Hypothalamus (tissue), 51 donors: ENCODE results near the gene DNASE1L1.

Experiments
- DNase-seq, 51 donors: peaks; one replicate each; lab custom pipeline; 2025; lab: John Stamatoyannopoulos, UW

Gene DNASE1L1, protein sequence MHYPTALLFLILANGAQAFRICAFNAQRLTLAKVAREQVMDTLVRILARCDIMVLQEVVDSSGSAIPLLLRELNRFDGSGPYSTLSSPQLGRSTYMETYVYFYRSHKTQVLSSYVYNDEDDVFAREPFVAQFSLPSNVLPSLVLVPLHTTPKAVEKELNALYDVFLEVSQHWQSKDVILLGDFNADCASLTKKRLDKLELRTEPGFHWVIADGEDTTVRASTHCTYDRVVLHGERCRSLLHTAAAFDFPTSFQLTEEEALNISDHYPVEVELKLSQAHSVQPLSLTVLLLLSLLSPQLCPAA

DNA sequence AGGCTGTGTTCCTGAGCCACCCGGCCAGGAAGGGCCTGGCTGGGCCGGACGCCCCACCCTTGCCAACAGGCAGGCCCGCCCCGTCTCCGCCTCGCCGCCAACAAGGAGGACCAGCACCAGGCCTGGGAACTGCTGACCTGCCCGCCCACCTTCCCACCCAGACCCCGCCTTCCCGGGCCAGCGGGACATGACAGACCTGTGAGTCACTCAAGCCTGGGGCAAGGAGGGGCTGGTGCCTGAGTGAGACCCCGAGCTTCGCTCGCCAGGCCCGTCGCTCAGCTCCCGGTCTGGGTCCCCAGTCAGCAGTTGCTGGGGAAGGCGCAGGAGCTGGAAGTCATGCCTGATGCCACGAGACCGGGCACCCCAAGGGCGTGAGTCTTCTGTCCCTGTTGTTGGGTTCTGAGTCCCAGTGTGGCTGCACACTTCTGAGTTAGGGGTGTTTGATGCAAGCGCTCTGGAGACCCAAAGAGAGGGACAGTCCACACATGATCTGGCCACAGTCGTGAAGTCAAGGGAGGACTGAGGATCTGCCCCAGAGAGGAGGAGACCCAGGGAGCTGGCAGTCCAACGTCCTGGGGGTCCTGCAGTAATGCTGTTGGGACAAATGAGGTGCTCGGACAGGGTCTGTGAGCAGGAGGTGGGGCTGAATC lies at the start of gene DNASE1L1:
Gene DNASE1L1, minus strand, starts transcription at position 33 of the 650 bp plus-strand sequence. CDS start 3,686 bp downstream, outside the sequence.
- peak in 16 of 51 donors; percentile 2 to 38 (median 14) for DNase-seq

DNA sequence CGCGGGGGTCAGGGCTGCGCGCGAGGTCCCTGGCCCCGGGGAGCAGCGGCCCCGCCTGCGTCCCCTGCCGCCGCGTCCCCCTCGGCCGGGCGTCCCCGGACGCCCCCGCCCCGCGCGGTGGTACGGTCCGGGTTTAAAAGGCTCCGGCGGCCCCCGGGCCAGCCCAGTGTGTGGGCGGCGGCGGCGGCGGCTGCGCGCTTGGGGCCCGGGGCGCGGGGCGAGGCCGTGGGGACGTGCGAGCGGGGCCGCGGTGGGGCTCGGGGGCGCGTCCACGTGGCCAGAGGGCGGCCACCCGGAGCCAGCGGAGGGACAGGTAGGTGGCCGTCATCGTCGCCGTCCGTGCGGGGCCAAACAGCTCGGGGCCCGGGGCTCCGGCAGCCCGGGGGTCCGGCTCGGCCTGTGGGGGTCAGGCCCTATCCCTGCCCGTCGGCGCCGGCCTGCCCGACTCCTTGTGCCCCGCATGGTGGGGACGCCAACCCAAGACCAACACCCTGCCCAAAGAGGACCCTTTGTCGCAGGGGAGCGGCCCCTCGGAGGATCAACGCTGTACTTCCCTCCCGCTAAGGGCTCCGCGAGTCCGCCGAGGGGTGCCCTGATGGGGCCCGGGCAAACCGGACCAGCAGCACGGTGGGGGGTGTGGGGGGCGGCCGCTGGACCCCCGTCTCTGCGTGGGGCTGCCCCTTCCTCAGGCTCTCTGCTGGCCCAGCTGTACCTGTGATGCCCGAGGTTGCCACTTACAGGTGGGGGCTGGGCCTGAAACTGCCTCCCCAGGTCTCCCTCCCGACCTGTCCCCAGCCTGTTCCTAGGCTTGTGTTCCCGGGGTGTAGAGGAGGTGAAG lies 49.3 kb upstream of the DNASE1L1 start, which contains the start of gene PLXNA3:
Gene PLXNA3, plus strand, starts transcription at position 166 of the 838 bp plus-strand sequence. CDS start 1,903 bp downstream, outside the sequence.
- DNase-seq, result peak in 33 of 51 donors; percentile 1 to 68 (median 21)

DNA sequence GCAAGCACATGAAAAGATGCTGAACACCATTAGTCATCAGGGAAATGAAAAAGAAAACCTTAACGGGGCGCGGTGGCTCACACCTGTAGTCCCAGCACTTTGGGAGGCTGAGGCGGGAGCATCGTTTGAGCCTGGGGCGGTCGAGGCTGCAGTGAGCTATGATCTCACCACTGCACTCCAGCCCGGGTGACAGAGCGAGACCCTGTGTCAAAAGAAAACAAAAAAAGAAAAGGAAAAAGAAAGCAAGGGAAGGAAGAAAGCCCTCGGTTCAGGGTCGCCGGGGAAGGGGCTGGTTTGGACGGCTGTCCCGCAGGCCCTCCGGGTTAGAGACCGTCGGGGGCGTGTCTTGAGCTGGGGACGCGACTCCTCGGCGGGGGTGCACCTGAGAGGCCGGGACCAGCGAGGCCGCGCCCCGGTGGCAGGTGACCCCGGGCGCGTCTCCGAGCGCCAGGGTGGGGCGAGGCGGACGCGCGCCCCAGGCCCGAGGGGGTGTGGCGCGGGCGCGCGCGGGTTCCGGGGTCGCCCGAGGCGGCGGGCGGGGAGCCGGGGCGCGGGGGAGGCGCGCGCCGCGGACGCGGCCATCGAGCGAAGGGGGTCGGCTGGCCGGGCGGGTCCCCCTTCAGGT lies 48.5 kb upstream of the DNASE1L1 start:
- DNase-seq, result peak in 15 of 51 donors; percentile 10 to 66 (median 31)

DNA sequence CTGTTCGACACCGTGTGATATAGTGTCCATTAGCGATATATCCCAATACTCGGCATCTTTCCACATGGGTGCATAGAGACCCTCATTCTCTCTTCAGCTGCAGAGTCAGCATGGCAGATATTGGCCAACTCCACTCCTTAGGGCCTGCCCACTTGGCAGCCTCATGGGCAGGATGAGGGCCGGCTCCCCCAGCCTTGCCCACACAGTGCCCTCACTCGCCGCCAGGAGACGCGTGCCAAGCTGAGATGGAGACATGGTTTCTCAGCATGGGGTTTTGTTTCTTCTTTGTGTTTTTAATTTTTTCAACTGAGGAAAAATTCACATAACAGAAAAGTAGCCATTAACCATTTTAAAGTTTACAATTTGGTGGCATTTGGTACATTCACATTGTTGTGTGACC lies 43.8 kb upstream of the DNASE1L1 start:
- DNase-seq, result peak in 16 of 51 donors; percentile 1 to 39 (median 12)

DNA sequence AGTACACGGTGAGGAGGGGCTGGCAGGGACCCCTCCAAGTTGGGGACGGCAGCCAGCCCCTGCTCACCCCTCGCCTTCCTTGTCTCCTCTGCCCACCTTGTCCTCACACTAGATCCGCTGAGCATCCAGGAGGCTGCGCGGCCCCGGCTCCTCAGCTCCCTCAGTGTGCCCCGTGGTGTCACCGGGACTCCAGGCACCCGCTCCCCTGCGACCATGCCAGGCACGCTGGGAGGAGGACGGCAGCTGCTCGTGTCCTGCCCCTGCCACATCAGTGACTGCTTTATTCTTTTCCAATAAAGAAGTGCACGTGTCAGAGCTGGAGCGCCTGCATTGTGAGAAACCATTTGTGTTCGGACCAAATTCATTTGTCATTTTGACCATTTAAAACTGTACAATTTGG lies 41.3 kb upstream of the DNASE1L1 start:
- DNase-seq, result peak in 15 of 51 donors; percentile 2 to 38 (median 9)

DNA sequence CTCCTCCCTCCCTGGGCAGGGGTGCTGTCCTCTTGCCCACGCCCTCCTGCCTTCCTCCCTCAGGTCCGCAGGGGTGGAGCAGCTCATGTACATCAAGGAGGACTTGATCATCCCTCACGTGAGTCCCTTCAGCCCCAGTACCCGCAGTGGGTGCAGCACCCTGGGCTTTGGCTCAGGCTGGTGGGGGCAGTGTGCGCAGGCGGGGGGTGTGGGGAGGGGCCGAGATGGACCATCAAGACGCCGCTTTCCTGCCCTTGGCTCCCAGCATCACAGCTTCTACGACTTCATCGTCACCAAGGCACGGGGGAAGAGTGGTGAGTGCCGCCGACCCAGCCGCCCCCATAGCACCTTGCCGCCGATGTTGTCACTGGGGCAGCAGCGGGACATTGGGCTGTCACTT lies 40.6 kb upstream of the DNASE1L1 start:
- DNase-seq, result no peak

DNA sequence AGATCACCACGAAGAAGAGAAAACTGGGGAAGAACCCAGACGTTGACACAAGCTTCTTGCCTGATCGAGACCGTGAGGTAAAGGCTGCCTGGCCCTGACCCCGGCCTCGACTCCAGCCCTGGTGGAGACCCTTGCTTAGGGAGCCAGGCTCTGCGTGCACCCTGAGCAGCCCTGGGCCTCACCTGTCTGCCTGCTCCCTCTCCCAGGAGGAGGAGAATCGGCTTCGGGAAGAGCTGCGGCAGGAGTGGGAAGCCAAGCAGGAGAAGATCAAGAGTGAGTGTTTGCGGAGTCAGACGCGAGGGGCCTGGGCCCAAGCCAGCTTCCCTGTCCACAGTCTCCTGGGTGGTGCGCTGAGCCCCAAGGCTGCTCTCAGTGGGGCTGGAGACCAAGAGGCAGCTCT lies 39.4 kb upstream of the DNASE1L1 start:
- DNase-seq, result no peak

DNA sequence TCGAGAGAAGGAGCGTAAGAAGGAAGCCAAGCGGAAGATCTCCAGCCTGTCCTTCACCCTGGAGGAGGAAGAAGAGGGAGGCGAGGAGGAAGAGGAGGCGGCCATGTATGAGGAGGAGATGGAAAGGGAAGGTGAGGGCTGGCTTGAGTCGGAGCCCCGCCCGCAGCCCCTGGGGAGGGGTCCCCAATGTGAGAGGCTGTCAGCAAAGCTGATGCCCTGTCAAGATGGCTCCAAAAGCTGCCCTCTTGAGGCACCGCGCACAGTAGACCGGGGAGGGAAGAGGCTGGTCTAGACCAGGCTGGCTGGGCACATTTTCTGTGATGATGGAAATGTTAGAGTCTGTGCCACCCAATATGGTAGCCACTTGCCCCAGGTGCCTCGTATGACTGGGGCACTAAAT lies 37.4 kb upstream of the DNASE1L1 start:
- no peak for DNase-seq

DNA sequence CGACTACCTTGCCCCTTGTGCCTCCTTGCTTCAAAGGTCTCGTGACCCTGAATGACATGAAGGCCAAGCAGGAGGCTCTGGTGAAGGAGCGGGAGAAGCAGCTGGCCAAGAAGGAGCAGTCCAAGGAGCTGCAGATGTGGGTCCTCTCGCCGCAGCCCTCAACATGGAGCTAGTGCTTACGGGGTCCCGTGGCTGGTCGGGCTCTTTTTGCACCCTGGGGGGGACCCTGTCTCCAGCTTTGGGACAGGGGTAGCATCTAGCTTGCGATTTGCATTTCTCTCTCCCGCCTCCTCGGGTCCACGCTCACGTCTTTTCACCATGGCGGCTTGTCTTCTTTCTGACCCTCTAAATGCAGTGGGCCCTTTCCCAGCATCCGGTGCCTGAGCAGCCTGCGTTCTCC lies 36.7 kb upstream of the DNASE1L1 start:
- no peak for DNase-seq

DNA sequence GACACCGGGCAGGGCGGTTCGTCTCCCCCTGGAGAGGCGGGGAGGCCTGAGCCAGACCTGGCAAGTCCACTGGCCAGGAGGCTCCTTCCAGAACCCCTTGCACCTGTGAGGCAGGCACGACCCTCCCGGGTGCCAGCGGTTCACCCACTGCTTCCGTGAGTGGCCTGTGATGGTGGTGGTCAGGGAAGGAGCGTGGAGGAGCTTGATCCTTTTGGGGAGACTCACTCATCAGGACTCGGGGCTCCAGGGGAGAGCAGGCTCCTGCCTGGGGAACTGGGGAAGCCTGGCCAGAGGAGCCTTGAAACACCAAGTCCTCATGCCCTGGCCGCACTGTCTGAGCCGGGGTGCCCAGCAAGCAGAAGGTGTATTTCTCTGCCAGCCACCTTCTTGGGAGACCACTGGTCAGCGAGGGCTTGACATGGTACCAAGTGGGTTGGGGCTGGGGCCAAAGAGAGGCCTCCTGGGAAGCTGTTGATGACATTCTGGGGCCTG lies 35.7 kb upstream of the DNASE1L1 start:
- DNase-seq, result no peak

DNA sequence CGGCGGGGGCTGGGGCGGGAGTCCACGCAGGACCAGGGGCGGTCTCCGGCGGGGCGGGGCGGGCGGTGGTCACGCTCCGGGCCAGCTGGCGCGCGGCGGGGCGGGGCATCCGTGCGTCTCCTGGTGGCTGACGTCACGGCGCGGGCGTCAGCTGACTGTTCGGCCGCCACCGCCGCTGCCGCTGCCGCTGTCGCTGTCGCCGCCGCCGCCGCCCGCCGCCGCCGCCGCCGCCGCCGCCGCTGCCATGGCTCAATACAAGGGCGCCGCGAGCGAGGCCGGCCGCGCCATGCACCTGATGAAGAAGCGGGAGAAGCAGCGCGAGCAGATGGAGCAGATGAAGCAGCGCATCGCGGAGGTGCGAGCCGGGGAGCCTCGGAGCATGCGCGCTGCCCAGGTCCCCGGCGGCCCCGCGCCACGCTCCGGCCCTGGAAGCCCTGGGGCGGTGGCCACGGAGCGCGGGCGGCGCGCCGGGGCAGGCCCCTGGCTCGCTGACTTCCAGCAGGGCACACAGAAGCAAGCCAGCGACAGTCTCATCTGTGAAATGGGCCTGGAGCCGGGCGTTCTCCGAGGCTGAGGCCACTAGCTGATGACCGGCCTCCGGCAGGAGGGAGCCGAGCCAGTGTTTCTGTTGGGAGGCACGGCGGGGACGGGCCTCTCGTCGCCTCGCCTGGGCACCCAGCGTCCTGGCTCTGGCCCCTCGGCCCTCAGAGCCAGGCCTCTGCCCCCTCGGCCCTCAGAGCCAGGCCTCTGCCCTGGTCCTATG lies 35.1 kb upstream of the DNASE1L1 start, which contains the start of gene FAM50A:
Gene FAM50A, plus strand, starts transcription at position 150 of the 763 bp plus-strand sequence. Its CDS starts 95 bp downstream, at position 245.
- peak in 47 of 51 donors; percentile 11 to 84 (median 57) for DNase-seq

DNA sequence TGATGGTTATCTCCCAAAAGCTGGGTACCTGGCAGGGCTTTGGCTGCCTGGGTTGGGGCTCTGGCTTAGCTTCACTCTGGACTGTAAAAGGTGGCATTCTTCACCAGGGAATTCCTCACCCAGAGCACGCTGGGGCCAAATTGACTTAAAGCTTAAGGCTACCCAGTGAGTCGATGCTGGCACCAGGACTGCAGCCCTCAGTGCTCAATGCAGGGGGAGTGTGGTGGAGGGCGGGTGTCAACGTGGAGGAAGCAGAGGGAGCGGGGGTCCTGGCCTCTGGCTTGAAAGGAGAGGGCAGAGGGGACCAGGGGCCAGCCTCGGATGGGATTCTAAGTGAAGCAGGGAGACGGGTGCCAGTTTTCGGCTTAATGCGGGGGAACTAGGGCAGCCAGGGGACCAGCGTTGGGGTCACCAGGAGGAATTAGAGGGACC lies 34.4 kb upstream of the DNASE1L1 start:
- DNase-seq, result peak in 2 of 51 donors; percentile 19 to 23

DNA sequence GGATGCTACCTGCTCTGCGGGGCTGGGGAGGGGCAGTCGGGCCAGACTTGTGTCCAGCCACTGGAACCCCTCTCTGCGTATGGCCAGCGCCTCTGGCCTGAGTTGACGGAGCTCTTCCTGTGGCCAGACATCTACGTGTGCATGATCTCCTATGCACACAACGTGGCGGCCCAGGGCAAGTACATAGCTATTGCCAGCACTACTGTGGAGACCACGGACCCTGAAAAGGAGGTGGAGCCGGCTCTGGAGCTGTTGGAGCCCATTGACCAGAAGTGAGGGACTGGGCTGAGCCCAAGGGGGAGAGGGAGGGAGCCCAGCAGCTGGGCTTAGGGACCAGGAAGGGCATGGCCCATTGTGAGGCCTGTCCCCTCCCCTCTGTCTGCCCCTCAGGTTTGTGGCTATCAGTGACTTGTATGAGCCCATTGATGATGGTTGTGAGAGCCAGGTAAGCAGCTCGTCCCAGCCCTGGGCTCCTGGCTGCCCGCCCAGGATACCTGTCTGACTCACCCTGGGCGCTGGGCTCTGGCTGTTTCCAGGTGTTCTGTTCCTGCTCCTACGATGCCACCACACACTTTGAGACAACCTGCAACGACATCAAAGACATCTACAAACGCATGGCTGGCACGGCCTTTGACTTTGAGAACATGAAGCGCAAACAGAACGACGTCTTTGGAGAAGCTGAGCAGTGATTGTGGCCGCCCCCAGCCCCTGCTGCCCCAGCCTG lies 33.1 kb upstream of the DNASE1L1 start:
- no peak for DNase-seq

DNA sequence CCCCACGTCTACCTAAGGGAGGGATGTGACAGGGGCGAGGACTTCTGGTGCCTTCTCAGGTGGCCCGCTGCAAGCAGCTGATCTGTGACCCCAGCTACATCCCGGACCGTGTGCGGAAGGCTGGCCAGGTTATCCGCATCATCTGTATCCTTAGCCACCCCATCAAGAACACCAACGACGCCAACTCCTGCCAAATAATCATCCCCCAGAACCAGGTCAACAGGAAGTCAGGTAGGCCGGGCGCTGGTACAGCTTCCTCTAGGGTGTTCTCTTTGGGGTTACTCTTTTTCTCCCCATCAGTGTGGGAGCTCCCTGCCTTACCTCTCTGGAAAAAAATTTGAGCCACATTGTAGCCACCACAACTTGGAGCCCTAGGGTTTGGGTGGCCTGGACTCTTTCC lies 32.5 kb upstream of the DNASE1L1 start:
- DNase-seq, result no peak

DNA sequence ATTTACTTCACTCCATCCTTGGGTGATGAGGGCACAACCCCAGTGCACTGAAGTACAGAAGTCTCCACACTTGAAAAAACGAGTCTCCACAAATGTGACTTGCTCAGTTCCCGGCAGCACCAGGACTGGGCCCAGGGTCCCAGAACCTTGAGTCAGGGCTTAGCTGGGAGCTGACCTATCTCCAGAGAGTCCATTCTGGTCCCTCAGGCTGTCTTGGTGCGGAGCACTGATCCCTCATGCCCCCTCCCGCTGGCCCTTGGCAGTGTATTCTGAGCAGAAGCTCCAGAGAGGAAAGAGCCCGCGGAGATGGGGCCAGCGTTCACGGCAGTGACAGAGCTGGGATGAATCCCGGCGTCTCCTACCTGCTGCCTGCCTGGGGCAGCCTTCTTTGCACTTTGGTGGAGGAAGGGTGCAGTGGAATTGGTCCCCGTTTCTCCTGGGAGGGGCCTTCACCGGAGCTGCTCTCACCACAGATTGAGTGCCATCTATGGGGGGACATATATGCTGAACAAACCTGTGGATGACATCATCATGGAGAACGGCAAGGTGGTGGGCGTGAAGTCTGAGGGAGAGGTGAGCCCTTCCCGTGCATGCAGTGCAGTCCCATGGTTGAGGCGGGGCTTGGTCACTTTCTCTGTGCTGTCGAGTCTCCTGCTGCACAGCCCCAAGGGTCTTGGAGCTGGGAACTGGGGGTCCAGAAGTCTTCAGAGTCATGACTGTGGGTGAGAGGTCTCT lies 31.7 kb upstream of the DNASE1L1 start:
- no peak for DNase-seq

DNA sequence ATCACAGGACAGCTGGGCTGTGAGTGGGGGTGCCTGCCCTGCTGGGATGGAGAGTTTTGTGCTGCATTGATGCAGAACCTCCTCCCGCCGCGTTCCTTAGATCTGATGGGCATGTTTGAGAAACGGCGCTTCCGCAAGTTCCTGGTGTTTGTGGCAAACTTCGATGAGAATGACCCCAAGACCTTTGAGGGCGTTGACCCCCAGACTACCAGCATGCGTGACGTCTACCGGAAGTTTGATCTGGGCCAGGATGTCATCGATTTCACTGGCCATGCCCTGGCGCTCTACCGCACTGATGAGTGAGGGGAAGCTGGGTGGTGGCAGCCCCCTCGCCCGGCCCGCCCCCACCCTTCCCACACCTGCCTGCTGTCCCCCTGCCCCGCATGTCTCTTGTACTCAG lies 30.8 kb upstream of the DNASE1L1 start:
- DNase-seq, result no peak

DNA sequence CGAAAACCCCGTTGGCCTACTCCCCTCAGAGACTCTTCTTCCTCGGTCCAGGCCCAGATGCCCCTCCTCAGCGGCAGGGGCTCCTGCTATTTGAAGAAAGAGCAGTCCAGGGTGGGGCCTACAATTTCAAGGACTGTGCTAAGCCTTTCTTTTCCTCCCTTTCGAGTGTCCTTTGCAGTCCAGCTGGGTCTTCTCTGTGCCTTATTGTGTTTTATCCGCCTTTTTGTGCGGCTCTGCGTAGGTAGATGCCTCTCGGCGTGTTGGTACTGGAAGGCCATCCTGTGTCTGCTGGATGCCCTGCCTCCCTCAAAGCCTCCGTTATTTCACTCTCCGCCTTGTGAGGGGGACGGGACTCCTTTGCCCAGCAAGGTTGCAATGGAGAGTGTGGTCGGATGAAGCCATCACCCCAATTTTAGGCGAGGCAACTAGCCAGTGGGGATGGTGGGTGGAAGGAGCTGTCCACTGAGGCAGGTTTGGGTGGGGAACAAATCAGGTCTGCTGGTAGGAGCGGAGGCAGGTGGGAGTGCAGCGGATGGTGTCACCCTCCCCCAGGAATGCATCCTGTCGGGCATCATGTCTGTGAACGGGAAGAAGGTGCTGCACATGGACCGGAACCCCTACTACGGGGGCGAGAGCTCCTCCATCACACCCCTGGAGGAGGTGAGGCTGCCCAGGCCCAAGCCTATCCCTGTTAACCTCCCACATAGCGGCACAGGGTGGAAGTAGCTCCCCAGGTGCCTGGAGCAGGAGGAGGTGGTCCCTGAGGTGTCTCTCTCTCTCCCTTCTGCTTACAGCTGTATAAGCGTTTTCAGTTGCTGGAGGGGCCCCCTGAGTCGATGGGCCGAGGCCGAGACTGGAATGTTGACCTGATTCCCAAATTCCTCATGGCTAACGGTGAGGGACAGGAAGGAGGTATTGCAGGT lies 29.2 kb upstream of the DNASE1L1 start:
- no peak for DNase-seq
